DOHH2 (cell line): ENCODE data around the gene PIGX.

Source experiments
- H3F3A ChIP-seq: fragments of 200-600 bp; sonication (generic), shearing (Covaris generic); 2 replicates; pipeline ENCODE4 v1.6.0; 2016; ENCODE audit warnings: antibody characterized with exemption, mild to moderate bottlenecking; ENCODE audit not compliant: control insufficient read depth, insufficient read depth
- H3K27ac ChIP-seq: fragments of 200-600 bp; sonication (generic); 2 replicates; pipeline ENCODE4 v1.5.1; 2014; ENCODE audit warnings: low read depth, mild to moderate bottlenecking, low read length, moderate library complexity
- H3K27me3 ChIP-seq: fragments of 200-600 bp; sonication (generic); 2 replicates; pipeline ENCODE4 v1.6.1; 2014; ENCODE audit warnings: mild to moderate bottlenecking, low read length, mixed read lengths; ENCODE audit not compliant: control insufficient read depth
- H3K36me3 ChIP-seq: fragments of 200-600 bp; sonication (generic); 2 replicates; pipeline ENCODE4 v1.6.1; 2014; ENCODE audit warnings: mild to moderate bottlenecking, low read length, moderate library complexity, mixed read lengths; ENCODE audit not compliant: control insufficient read depth
- H3K4me1 ChIP-seq: fragments of 200-600 bp; sonication (generic); 2 replicates; pipeline ENCODE4 v1.6.1; 2014; ENCODE audit warnings: mild to moderate bottlenecking, low read length, mixed read lengths; ENCODE audit not compliant: control insufficient read depth
- H3K4me2 ChIP-seq: fragments of 200-600 bp; sonication (generic); 2 replicates; pipeline ENCODE4 v1.6.0; 2014; ENCODE audit warnings: mild to moderate bottlenecking, low read length, moderate library complexity
- H3K4me3 ChIP-seq: fragments of 200-600 bp; sonication (generic); 2 replicates; pipeline ENCODE4 v1.5.1; 2014; ENCODE audit warnings: mild to moderate bottlenecking, low read length, mixed read lengths
- H3K79me2 ChIP-seq: fragments of 200-600 bp; sonication (generic); 2 replicates; pipeline ENCODE4 v1.6.1; 2014; ENCODE audit warnings: mild to moderate bottlenecking, low read length, mixed read lengths; ENCODE audit not compliant: control insufficient read depth
- H3K9me2 ChIP-seq: fragments of 200-600 bp; sonication (generic); replicated peaks from 2 replicates; pipeline ENCODE4 v1.6.1; 2014; ENCODE audit warnings: mild to moderate bottlenecking, low read length, mixed read lengths; ENCODE audit not compliant: control insufficient read depth
- H3K9me3 ChIP-seq: fragments of 200-600 bp; sonication (generic); 2 replicates; pipeline ENCODE4 v1.6.1; 2014; ENCODE audit warnings: antibody characterized with exemption, low read length, mixed read lengths; ENCODE audit not compliant: control insufficient read depth, insufficient read depth
- H4K20me1 ChIP-seq: fragments of 200-600 bp; sonication (generic); 2 replicates; pipeline ENCODE4 v1.6.0; 2014; ENCODE audit warnings: low read depth, mild to moderate bottlenecking, antibody characterized with exemption, low read length, moderate library complexity; ENCODE audit not compliant: control insufficient read depth, insufficient read depth
- EZH2phosphoT487 ChIP-seq: fragments of 200-600 bp; sonication (generic); IDR thresholded peaks from 2 replicates; pipeline ENCODE4 v1.6.1; 2017; ENCODE audit warnings: borderline replicate concordance, mild to moderate bottlenecking, antibody characterized with exemption, low read length, moderate library complexity, mixed read lengths
- TF ChIP-seq, protein P1 (sequence below): fragments of 200-600 bp; sonication (generic); IDR thresholded peaks from one replicate; pipeline ENCODE4 v1.5.1; 2014; ENCODE audit warnings: antibody characterized with exemption, mild to moderate bottlenecking, low read depth, low read length; ENCODE audit not compliant: poor library complexity, severe bottlenecking

Gene PIGX

DNA sequence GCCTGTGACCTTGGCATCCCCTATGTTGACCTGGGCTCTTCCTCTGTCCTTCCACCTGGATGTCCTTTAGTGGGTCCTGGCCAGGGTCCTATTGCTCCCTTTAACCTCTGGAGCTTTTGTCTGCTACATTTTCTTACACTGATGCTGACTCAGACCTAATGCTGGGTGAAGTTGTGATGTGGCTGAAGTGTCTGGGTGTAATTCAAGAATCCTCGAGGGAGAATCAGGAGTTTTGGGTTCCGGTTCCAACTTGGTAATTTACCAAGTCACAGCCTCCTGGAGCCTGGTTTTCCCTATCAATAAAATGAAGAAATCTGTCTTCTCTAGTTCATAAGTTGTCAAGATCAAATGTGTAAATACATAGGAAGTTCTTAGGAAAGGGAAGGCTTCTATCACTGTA lies 25.7 kb upstream of the PIGX start:
- no peaks in the 10 kb centered on the region for H3K9me3 ChIP-seq
- H3K27ac ChIP-seq = no peak overlapping the region
- H3K36me3 ChIP-seq = no peaks in the 10 kb centered on the region
- H3F3A ChIP-seq = no peaks in the 10 kb centered on the region
- H3K27me3 ChIP-seq = peaks cover 14% of the 10 kb centered on the region
- no peaks in the 10 kb centered on the region for H4K20me1 ChIP-seq
- peaks cover 27% of the 10 kb centered on the region for H3K4me1 ChIP-seq
- H3K9me2 ChIP-seq = no peaks in the 10 kb centered on the region
- H3K79me2 ChIP-seq = no peaks in the 10 kb centered on the region
- H3K4me2 ChIP-seq = no peak overlapping the region
- H3K4me3 ChIP-seq = no peak overlapping the region
- TF ChIP-seq EZH2phosphoT487 = no peak
- TF ChIP-seq, protein P1, sequence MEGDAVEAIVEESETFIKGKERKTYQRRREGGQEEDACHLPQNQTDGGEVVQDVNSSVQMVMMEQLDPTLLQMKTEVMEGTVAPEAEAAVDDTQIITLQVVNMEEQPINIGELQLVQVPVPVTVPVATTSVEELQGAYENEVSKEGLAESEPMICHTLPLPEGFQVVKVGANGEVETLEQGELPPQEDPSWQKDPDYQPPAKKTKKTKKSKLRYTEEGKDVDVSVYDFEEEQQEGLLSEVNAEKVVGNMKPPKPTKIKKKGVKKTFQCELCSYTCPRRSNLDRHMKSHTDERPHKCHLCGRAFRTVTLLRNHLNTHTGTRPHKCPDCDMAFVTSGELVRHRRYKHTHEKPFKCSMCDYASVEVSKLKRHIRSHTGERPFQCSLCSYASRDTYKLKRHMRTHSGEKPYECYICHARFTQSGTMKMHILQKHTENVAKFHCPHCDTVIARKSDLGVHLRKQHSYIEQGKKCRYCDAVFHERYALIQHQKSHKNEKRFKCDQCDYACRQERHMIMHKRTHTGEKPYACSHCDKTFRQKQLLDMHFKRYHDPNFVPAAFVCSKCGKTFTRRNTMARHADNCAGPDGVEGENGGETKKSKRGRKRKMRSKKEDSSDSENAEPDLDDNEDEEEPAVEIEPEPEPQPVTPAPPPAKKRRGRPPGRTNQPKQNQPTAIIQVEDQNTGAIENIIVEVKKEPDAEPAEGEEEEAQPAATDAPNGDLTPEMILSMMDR = no peak

DNA sequence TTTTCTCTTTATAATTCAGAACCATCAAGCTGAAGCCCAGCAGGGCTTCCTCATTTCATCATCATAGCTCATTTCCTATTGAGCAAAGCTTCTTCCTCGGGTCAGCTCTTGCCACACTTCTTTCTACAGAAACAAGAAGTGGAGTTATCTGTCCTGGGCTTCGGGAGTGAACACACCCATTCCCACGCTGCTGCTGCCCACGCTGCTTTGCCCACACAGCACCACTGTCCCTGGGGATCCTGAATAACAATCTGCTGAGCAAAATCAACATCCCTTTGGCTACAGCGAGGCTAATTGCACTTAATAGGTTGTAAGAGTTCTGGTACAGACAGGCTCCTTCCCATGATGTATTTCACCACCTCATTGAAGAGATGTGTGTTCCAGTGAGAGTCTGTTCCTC lies 23.8 kb upstream of the PIGX start:
- Histone ChIP-seq H3K27ac (no peak overlapping the region), H3K79me2 (no peaks in the 10 kb centered on the region), H3F3A (no peaks in the 10 kb centered on the region), H3K27me3 (peaks cover 20% of the 10 kb centered on the region), H3K4me2 (no peak overlapping the region), H3K36me3 (no peaks in the 10 kb centered on the region), H3K9me3 (no peaks in the 10 kb centered on the region), H4K20me1 (no peaks in the 10 kb centered on the region), H3K9me2 (no peaks in the 10 kb centered on the region), H3K4me3 (no peak overlapping the region), H3K4me1 (peaks cover 27% of the 10 kb centered on the region)
- TF ChIP-seq EZH2phosphoT487 = no peak
- TF ChIP-seq, protein P1 = no peak

DNA sequence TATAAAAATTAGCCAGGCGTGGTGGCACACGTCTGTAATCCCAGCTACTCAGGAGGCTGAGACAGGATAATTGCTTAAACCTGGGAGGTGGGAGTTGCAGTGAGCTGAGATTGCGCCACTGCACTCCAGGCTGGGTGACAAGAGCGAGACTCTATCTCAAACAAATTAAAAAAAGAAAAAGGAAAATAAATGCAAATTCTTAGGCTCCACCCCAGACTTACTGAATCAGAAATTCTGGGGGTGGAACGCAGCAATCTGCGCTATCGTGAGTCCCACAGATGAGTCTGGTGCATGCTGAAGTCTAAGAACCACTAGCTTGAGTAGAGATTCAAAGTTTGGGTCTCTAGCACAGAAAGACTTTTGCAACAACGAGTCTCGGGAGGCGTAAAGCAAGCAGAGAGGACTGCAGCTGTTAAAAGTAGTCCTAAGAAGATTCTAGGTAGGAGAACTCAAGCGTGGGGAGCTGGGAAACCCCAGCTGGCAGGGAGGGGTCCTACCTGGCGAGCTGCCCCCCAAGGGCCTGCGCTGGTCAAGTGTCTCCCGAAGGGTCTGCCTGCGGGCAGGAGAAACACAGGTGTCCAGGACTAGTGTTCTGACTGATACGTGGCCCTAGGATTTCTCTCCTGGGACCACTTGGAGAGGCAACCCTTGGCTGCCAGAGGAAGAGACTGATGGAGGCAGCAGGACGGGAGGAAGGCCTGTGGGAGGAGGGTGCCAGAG lies 22.1 kb upstream of the PIGX start:
- Histone ChIP-seq H3K79me2 (no peaks in the 10 kb centered on the region), H3K27ac (no peak overlapping the region), H3K4me1 (peaks cover 21% of the 10 kb centered on the region), H3K4me2 (no peak overlapping the region), H3K36me3 (no peaks in the 10 kb centered on the region), H3K9me3 (no peaks in the 10 kb centered on the region), H3K9me2 (no peaks in the 10 kb centered on the region), H3K27me3 (peaks cover 20% of the 10 kb centered on the region), H4K20me1 (no peaks in the 10 kb centered on the region), H3K4me3 (no peak overlapping the region), H3F3A (no peaks in the 10 kb centered on the region)
- TF ChIP-seq, protein P1 = no peak
- no peak for TF ChIP-seq EZH2phosphoT487
